GM23338 (cell line): ENCODE results near the gene SAMD8. TPM values are rescaled to one million over a fixed set of nuclear protein-coding genes. Genes with fewer than 3 reads are reported as not detected.

Experiments
- ATAC-seq: fragments of 200-7000 bp; cut with Tn5 transposase; 3 replicates; pipeline ENCODE4 v1.9.1; 2020
- DNase-seq: peaks from one replicate; pipeline ENCODE4 v3.0.0-alpha.2; 2015; ENCODE audit warnings: low spot score
- H2AFZ ChIP-seq: fragments of 200-600 bp; sonication (generic); 2 replicates; pipeline ENCODE4 v1.8.0; 2016; ENCODE audit warnings: antibody characterized with exemption, mild to moderate bottlenecking, moderate library complexity
- H3F3A ChIP-seq: fragments of 200-600 bp; sonication (generic); replicated peaks from 2 replicates; pipeline ENCODE4 v1.8.0; 2017; ENCODE audit warnings: antibody characterized with exemption, mixed run types, low read depth
- H3K27ac ChIP-seq: fragments of 200-600 bp; sonication (generic); 2 replicates; pipeline ENCODE4 v1.6.1; 2016; ENCODE audit warnings: low read depth
- H3K27me3 ChIP-seq: fragments of 200-600 bp; sonication (generic); 2 replicates; pipeline ENCODE4 v1.8.0; 2016; ENCODE audit warnings: mild to moderate bottlenecking, mixed run types, moderate library complexity; ENCODE audit not compliant: insufficient read depth
- H3K36me3 ChIP-seq: fragments of 200-600 bp; sonication (generic); 2 replicates; pipeline ENCODE4 v1.8.0; 2016; ENCODE audit warnings: mild to moderate bottlenecking; ENCODE audit not compliant: insufficient read depth
- H3K4me1 ChIP-seq: fragments of 200-600 bp; sonication (generic); 2 replicates; pipeline ENCODE4 v1.8.0; 2016; ENCODE audit warnings: mild to moderate bottlenecking, moderate library complexity; ENCODE audit not compliant: insufficient read depth
- H3K4me2 ChIP-seq: fragments of 200-600 bp; sonication (generic); 2 replicates; pipeline ENCODE4 v1.7.1; 2017; ENCODE audit warnings: mixed run types
- H3K4me3 ChIP-seq: fragments of 200-600 bp; sonication (generic); 2 replicates; pipeline ENCODE4 v1.6.1; 2016; ENCODE audit warnings: mixed run types
- H3K79me2 ChIP-seq: fragments of 200-600 bp; sonication (generic); replicated peaks from 2 replicates; pipeline ENCODE4 v1.8.0; 2017; ENCODE audit warnings: mild to moderate bottlenecking; ENCODE audit not compliant: insufficient read depth
- H3K9me2 ChIP-seq: fragments of 200-600 bp; sonication (generic); 2 replicates; pipeline ENCODE4 v1.8.0; 2017; ENCODE audit not compliant: insufficient read depth
- H4K20me1 ChIP-seq: fragments of 200-600 bp; sonication (generic); replicated peaks from 2 replicates; pipeline ENCODE4 v1.8.0; 2017; ENCODE audit warnings: mild to moderate bottlenecking; ENCODE audit not compliant: insufficient read depth
- H3K27ac Mint-ChIP-seq: 2 replicates; pipeline ENCODE4 v1.8.0; 2020; ENCODE audit warnings: inconsistent platforms, mild to moderate bottlenecking, moderate library complexity, mixed read lengths
- H3K27me3 Mint-ChIP-seq: 3 replicates; pipeline ENCODE4 v1.8.0; 2022; ENCODE audit warnings: low read depth, mild to moderate bottlenecking, moderate library complexity, mixed read lengths, inconsistent platforms; ENCODE audit not compliant: insufficient read depth, poor library complexity
- H3K36me3 Mint-ChIP-seq: 3 replicates; pipeline ENCODE4 v1.8.0; 2021; ENCODE audit warnings: low read depth, mild to moderate bottlenecking, inconsistent platforms, moderate library complexity, mixed read lengths
- H3K4me1 Mint-ChIP-seq: 3 replicates; pipeline ENCODE4 v1.8.0; 2020; ENCODE audit warnings: mild to moderate bottlenecking, inconsistent platforms, mixed read lengths
- H3K4me3 Mint-ChIP-seq: 3 replicates; pipeline ENCODE4 v1.8.0; 2021; ENCODE audit warnings: moderate library complexity, mild to moderate bottlenecking, inconsistent platforms, mixed read lengths
- H3K9me3 Mint-ChIP-seq: 3 replicates; pipeline ENCODE4 v1.8.0; 2020; ENCODE audit warnings: moderate library complexity, mild to moderate bottlenecking, inconsistent platforms, mixed read lengths
- CREB1 ChIP-seq: fragments of 250-450 bp; sonication (Bioruptor Pico); IDR thresholded peaks from 2 replicates; pipeline ENCODE4 v1.5.0; 2020; ENCODE audit warnings: low read depth, mild to moderate bottlenecking, moderate library complexity
- EZH2 ChIP-seq: fragments of 200-600 bp; sonication (generic); IDR thresholded peaks from one replicate; pipeline ENCODE4 v1.8.0; 2017; ENCODE audit warnings: antibody characterized with exemption, mild to moderate bottlenecking, low read depth; ENCODE audit not compliant: unreplicated experiment
- EZH2phosphoT487 ChIP-seq: fragments of 200-600 bp; sonication (generic); IDR thresholded peaks from one replicate; pipeline ENCODE4 v1.8.1; 2018; ENCODE audit warnings: antibody characterized with exemption; ENCODE audit not compliant: unreplicated experiment
- JUNB ChIP-seq: IDR thresholded peaks from one replicate; pipeline ENCODE4 v1.6.1; 2016; ENCODE audit warnings: antibody characterized with exemption; ENCODE audit not compliant: unreplicated experiment
- NANOG ChIP-seq: IDR thresholded peaks from 2 replicates; pipeline ENCODE4 v1.6.1; 2016; ENCODE audit warnings: antibody characterized with exemption, borderline replicate concordance
- POLR2AphosphoS5 ChIP-seq: IDR thresholded peaks from 2 replicates; pipeline ENCODE4 v1.6.1; 2016; ENCODE audit warnings: antibody characterized with exemption, low read depth
- STAT1 ChIP-seq: IDR thresholded peaks from one replicate; pipeline ENCODE4 v1.6.1; 2016; ENCODE audit warnings: antibody characterized with exemption; ENCODE audit not compliant: unreplicated experiment
- ZNF114 ChIP-seq: fragments of 250-450 bp; sonication (Bioruptor Pico); IDR thresholded peaks from 2 replicates; pipeline ENCODE4 v1.5.0; 2020; ENCODE audit warnings: mild to moderate bottlenecking, moderate library complexity
- ZNF331 ChIP-seq: fragments of 250-450 bp; sonication (Bioruptor Pico); IDR thresholded peaks from 2 replicates; pipeline ENCODE4 v1.5.0; 2020; ENCODE audit warnings: low read depth, mild to moderate bottlenecking, moderate library complexity
- polyA plus RNA-seq: library from polyadenylated mRNA; unstranded; fragments of >200 nt; fragmentation: Nextera tagmentation; extraction: Ambion mirVana; gene quantifications from 2 replicates; pipeline ENCODE4 v1.2.1, GENCODE V29; 2016
- total RNA-seq: library from RNA; depleted of rRNA; stranded (reverse); fragments of >200 nt; shearing (Covaris generic); gene quantifications from 2 replicates; pipeline ENCODE4 v1.2.3, GENCODE V29; 2014
- TF ChIP-seq, protein P1 (sequence below): fragments of 250-450 bp; sonication (Bioruptor Pico); IDR thresholded peaks from 2 replicates; pipeline ENCODE4 v1.5.0; 2020; ENCODE audit warnings: mild to moderate bottlenecking, moderate library complexity
- TF ChIP-seq, protein P2 (sequence below): IDR thresholded peaks from one replicate; pipeline ENCODE4 v1.6.1; 2018; ENCODE audit warnings: antibody characterized with exemption; ENCODE audit not compliant: unreplicated experiment
- TF ChIP-seq, protein P3 (sequence below), 2 experiments: fragments of 200-600 bp in 1 of 2; sonication (generic) in 1 of 2; conservative IDR thresholded peaks; 2 replicates each; pipeline versions ENCODE4 v1.5.1 to v1.6.1; 2016 to 2017; ENCODE audit warnings: antibody characterized with exemption in 2 of 2, low read depth in 2 of 2, mild to moderate bottlenecking in 2 of 2, moderate library complexity in 1 of 2
- TF ChIP-seq, protein P4 (sequence below): IDR thresholded peaks from 2 replicates; pipeline ENCODE4 v1.6.1; 2016; ENCODE audit warnings: antibody characterized with exemption

The SAMD8 gene
- total and polyA plus RNA-seq, 2 experiments from 2014 or later = 7.8 to 28.4 TPM

DNA sequence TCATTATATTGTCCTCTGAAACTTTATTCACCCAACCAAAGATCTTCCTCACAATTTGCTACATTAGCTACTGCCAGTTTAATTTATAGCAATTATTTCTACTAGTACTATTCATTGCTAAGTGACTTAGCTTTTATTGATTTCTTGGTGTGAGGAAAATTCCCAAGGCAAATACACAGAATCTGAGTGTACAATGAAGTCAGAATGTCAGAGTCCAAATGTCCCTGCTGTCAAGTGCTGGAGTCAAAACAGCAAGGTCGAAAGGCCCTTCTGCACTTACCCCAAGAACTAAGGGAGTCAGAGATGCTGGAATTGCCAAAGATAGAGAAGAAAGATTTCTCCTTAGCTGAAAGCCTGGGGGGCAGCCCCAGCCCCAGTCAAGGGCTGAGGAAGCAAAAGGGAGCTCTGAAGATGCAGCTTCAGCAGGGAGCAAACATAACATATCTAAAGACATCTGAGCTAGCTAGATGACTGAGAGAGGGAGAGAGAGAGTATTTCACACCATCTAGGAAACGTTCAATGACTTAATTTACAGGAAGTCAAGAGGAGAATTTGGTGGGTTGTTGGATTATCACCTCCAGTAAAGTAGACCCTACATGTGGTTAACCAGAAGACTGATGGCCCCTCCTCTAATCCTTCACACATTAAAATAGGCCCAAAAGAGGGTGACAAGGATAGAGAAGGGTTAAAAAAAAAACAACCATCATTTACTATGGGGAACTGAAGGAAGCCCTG is 36.6 kb upstream of the SAMD8 start:
- Histone ChIP-seq H4K20me1 (no peaks in the 10 kb centered on the region), H3K4me1 (peaks cover 22% of the 10 kb centered on the region), H3F3A (no peaks in the 10 kb centered on the region), H3K36me3 (no peaks in the 10 kb centered on the region), H3K27ac (no peak overlapping the region), H3K9me2 (no peaks in the 10 kb centered on the region), H3K79me2 (no peaks in the 10 kb centered on the region), H3K4me2 (no peak overlapping the region), H3K27me3 (no peaks in the 10 kb centered on the region), H3K4me3 (no peak overlapping the region), H2AFZ (no peak overlapping the region)
- no peaks in the 10 kb centered on the region for H3K36me3 Mint-ChIP-seq
- peaks cover 15% of the 10 kb centered on the region for H3K4me1 Mint-ChIP-seq
- no peaks in the 10 kb centered on the region for H3K9me3 Mint-ChIP-seq
- no peak overlapping the region for H3K27ac Mint-ChIP-seq
- TF ChIP-seq, protein P1, sequence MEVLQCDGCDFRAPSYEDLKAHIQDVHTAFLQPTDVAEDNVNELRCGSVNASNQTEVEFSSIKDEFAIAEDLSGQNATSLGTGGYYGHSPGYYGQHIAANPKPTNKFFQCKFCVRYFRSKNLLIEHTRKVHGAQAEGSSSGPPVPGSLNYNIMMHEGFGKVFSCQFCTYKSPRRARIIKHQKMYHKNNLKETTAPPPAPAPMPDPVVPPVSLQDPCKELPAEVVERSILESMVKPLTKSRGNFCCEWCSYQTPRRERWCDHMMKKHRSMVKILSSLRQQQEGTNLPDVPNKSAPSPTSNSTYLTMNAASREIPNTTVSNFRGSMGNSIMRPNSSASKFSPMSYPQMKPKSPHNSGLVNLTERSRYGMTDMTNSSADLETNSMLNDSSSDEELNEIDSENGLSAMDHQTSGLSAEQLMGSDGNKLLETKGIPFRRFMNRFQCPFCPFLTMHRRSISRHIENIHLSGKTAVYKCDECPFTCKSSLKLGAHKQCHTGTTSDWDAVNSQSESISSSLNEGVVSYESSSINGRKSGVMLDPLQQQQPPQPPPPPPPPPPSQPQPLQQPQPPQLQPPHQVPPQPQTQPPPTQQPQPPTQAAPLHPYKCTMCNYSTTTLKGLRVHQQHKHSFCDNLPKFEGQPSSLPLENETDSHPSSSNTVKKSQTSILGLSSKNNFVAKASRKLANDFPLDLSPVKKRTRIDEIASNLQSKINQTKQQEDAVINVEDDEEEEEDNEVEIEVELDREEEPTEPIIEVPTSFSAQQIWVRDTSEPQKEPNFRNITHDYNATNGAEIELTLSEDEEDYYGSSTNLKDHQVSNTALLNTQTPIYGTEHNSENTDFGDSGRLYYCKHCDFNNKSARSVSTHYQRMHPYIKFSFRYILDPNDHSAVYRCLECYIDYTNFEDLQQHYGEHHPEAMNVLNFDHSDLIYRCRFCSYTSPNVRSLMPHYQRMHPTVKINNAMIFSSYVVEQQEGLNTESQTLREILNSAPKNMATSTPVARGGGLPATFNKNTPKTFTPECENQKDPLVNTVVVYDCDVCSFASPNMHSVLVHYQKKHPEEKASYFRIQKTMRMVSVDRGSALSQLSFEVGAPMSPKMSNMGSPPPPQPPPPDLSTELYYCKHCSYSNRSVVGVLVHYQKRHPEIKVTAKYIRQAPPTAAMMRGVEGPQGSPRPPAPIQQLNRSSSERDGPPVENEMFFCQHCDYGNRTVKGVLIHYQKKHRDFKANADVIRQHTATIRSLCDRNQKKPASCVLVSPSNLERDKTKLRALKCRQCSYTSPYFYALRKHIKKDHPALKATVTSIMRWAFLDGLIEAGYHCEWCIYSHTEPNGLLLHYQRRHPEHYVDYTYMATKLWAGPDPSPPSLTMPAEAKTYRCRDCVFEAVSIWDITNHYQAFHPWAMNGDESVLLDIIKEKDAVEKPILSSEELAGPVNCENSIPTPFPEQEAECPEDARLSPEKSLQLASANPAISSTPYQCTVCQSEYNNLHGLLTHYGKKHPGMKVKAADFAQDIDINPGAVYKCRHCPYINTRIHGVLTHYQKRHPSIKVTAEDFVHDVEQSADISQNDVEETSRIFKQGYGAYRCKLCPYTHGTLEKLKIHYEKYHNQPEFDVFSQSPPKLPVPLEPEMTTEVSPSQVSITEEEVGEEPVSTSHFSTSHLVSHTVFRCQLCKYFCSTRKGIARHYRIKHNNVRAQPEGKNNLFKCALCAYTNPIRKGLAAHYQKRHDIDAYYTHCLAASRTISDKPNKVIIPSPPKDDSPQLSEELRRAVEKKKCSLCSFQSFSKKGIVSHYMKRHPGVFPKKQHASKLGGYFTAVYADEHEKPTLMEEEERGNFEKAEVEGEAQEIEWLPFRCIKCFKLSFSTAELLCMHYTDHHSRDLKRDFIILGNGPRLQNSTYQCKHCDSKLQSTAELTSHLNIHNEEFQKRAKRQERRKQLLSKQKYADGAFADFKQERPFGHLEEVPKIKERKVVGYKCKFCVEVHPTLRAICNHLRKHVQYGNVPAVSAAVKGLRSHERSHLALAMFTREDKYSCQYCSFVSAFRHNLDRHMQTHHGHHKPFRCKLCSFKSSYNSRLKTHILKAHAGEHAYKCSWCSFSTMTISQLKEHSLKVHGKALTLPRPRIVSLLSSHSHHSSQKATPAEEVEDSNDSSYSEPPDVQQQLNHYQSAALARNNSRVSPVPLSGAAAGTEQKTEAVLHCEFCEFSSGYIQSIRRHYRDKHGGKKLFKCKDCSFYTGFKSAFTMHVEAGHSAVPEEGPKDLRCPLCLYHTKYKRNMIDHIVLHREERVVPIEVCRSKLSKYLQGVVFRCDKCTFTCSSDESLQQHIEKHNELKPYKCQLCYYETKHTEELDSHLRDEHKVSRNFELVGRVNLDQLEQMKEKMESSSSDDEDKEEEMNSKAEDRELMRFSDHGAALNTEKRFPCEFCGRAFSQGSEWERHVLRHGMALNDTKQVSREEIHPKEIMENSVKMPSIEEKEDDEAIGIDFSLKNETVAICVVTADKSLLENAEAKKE (CRISPR knock-in tag) = no peak
- TF ChIP-seq STAT1 (no peak), CREB1 (CRISPR knock-in tag) (no peak), ZNF114 (no peak), POLR2AphosphoS5 (no peak), EZH2 (no peak), ZNF331 (CRISPR knock-in tag) (no peak), EZH2phosphoT487 (no peak), NANOG (no peak), JUNB (no peak)
- TF ChIP-seq, protein P2, sequence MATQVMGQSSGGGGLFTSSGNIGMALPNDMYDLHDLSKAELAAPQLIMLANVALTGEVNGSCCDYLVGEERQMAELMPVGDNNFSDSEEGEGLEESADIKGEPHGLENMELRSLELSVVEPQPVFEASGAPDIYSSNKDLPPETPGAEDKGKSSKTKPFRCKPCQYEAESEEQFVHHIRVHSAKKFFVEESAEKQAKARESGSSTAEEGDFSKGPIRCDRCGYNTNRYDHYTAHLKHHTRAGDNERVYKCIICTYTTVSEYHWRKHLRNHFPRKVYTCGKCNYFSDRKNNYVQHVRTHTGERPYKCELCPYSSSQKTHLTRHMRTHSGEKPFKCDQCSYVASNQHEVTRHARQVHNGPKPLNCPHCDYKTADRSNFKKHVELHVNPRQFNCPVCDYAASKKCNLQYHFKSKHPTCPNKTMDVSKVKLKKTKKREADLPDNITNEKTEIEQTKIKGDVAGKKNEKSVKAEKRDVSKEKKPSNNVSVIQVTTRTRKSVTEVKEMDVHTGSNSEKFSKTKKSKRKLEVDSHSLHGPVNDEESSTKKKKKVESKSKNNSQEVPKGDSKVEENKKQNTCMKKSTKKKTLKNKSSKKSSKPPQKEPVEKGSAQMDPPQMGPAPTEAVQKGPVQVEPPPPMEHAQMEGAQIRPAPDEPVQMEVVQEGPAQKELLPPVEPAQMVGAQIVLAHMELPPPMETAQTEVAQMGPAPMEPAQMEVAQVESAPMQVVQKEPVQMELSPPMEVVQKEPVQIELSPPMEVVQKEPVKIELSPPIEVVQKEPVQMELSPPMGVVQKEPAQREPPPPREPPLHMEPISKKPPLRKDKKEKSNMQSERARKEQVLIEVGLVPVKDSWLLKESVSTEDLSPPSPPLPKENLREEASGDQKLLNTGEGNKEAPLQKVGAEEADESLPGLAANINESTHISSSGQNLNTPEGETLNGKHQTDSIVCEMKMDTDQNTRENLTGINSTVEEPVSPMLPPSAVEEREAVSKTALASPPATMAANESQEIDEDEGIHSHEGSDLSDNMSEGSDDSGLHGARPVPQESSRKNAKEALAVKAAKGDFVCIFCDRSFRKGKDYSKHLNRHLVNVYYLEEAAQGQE = no peak
- TF ChIP-seq, protein P3, sequence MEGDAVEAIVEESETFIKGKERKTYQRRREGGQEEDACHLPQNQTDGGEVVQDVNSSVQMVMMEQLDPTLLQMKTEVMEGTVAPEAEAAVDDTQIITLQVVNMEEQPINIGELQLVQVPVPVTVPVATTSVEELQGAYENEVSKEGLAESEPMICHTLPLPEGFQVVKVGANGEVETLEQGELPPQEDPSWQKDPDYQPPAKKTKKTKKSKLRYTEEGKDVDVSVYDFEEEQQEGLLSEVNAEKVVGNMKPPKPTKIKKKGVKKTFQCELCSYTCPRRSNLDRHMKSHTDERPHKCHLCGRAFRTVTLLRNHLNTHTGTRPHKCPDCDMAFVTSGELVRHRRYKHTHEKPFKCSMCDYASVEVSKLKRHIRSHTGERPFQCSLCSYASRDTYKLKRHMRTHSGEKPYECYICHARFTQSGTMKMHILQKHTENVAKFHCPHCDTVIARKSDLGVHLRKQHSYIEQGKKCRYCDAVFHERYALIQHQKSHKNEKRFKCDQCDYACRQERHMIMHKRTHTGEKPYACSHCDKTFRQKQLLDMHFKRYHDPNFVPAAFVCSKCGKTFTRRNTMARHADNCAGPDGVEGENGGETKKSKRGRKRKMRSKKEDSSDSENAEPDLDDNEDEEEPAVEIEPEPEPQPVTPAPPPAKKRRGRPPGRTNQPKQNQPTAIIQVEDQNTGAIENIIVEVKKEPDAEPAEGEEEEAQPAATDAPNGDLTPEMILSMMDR (conservative IDR thresholded peaks at IDR 0.05; ENCODE audit: low read depth in 2 of 2) = no peak
- TF ChIP-seq, protein P4, sequence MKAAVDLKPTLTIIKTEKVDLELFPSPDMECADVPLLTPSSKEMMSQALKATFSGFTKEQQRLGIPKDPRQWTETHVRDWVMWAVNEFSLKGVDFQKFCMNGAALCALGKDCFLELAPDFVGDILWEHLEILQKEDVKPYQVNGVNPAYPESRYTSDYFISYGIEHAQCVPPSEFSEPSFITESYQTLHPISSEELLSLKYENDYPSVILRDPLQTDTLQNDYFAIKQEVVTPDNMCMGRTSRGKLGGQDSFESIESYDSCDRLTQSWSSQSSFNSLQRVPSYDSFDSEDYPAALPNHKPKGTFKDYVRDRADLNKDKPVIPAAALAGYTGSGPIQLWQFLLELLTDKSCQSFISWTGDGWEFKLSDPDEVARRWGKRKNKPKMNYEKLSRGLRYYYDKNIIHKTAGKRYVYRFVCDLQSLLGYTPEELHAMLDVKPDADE = no peak
- ATAC-seq (no peak), DNase-seq (no peak)
- H3K27me3 Mint-ChIP-seq = peaks cover 3% of the 10 kb centered on the region
- no peak overlapping the region for H3K4me3 Mint-ChIP-seq
